ELR (cell line): Measurements from ENCODE around the gene TAS2R4.
"Not testable (repeated sequence)": the region's sequence is repeated elsewhere in the genome, so short reads cannot be mapped to it uniquely, and the experiment has no call there.

ENCODE experiments used
- DNase-seq: peaks from one replicate; pipeline ENCODE4 v3.0.0-alpha.2; 2015; ENCODE audit warnings: low read depth

Gene TAS2R4, protein sequence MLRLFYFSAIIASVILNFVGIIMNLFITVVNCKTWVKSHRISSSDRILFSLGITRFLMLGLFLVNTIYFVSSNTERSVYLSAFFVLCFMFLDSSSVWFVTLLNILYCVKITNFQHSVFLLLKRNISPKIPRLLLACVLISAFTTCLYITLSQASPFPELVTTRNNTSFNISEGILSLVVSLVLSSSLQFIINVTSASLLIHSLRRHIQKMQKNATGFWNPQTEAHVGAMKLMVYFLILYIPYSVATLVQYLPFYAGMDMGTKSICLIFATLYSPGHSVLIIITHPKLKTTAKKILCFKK

DNA sequence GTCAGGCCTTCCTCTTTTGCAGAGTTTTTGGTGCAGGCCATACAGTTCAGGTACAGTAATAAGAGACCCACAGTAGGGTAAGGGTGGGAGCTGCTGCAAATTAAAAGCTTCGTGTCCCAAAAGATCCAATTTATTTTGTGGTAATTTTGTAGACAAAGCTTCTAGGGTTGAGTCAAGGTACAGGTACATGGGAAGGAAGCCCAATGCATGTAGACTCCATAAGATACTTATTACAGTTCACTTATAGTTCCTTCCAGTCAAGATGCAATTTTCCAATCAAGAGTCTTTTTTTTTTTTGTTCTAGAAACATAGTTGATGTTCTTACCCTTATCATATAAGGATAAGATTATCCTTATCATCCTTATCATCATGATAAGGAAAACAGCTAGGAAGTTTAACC lies at the start of gene TAS2R4:
TSS of gene TAS2R4 (plus strand) at position 301 of the 400 bp plus-strand sequence. CDS start 1,815 bp downstream, outside the sequence.
- no peak for DNase-seq

GRCh38 chr7:141729020-141729419 lies 47.5 kb upstream of the TAS2R4 start:
- DNase-seq = no peak

DNA sequence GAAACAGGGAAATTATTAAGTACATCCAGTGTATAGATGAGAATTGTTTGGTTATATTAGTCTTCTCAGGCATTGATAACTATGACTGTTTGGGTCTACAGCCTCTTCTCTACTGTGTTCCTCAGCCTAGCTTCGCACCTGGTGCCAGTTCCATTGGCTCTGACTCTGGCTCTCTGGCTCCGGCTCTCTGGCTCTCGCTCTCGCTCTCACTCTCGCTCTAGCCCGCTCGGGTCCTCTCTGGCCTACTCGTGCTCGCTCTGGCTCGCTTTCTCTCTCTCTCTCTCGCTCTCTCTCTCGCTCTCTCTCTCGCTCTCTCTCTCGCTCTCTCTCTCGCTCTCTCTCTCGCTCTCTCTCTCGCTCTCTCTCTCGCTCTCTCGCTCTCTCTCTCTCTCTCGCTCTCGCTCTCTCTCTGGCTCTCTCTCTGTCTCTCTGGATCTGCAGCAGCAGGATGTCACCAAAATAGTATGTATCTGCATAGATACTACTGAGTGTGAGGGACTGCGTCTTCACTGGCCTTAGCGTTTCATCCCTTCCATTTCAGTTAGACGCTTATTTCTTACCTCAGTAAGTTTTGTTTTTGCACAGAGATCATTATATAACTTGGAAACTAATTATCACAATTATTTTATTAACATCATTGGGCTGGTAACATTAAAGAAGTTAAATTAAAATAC lies 44.9 kb upstream of the TAS2R4 start:
- DNase-seq = peak; percentile 31

DNA sequence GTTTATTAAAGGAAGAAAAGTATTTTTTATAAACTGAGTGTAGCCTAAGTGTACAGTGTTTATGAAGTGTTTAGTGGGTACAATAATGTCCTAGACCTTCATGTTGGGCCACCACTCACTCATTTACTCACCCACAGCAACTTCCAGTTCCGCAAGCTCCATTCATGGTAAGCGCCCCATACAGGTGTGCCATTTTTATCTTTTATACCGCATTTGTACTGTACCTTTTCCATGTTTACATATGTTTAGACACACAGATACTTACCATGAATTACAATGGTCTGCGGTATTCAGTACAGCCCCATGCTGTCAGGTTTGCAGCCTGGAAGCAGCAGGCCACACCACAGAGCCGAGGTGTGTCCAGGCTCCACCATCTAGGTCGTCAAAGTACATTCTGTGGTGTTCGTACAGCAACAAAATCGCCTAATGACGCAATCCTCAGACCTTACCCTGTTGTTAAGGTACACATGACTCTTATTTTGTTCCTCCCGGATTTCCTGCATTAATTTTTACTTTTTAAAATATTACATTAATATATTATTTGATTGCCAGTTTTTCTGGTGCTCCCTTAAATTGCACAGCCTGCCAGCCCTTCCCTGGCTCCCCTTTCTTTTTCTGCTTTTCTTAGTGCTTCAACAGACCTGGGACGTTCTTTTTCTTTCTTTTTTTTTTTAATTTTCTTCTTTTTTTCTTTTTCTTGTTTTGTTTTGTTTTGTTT lies 39.2 kb upstream of the TAS2R4 start:
- peak; percentile 3 for DNase-seq

- DNase-seq = peak; percentile 96
Measured at GRCh38 chr7:141737836-141738591, 38.5 kb upstream of the TAS2R4 start, which contains the start of gene SSBP1. Gene SSBP1 (plus strand): TSS chr7:141738358. CDS start chr7:141739167, 809 bp downstream.

DNA sequence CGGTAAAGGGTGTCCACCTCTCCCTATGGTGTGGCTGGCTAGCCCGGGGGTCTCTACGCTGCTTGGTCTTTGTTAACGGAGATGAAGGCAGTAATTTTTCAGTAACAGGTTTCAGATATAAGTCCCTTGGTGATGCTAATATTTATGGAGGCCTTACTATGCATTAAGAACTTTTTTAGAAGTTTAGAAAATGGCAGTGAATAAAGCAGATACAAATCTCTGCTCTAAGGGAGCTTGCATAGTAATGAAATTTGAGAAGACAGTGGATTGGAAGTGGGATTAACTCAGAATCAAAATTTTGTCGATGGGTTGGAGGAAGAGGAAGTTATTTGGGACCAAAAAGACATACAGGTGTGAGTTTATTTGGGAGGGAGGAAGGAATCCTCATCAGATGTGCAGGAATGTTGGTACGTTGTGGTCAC lies 37.9 kb upstream of the TAS2R4 start:
- no peak for DNase-seq

DNA sequence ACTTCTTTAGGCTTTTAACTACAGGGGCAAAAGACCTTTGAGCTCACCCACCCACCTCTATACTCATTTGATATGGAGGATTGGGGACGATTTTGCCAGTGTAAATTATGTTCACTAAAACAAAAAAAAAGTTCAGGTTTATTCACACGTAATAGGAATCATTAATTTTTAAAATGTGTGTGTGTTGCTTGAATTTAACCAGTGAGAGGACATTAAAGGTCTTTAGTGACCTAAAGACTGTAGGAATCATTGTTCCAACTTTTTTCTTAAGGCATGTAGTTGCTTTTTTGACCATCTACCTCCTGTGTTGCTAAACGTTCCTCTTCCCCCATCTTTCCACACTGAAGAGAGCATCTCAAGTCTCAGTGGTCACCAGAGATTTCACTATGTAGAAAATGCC lies 37.2 kb upstream of the TAS2R4 start:
- DNase-seq = no peak

GRCh38 chr7:141742229-141742628 lies 34.2 kb upstream of the TAS2R4 start:
- no peak for DNase-seq

GRCh38 chr7:141744131-141744530 lies 32.3 kb upstream of the TAS2R4 start:
- no peak for DNase-seq

DNA sequence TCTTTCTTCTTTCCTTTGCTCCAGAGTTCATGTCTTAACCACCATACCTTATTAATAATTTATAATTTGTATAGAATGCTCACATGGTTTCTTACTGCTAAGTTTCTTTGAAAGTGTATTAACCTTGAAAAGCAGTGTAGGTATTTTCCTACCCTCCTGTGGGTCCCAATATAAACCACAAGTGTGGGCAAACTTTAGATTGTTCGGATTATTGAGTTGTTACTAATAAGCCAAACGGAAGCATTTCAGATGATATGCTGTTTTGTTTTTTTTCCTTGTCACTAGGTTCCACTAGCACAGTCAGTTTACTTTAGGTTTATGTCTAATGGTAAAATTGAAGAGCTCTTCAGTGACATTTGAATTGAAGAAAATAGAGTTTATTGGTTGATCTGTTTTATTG lies 28.1 kb upstream of the TAS2R4 start:
- peak; percentile 13 for DNase-seq

- peak; percentile 15 for DNase-seq
Measured at GRCh38 chr7:141751904-141752303, 24.6 kb upstream of the TAS2R4 start.

GRCh38 chr7:141752634-141753033 lies 23.8 kb upstream of the TAS2R4 start:
- peak; percentile 32 for DNase-seq

DNA sequence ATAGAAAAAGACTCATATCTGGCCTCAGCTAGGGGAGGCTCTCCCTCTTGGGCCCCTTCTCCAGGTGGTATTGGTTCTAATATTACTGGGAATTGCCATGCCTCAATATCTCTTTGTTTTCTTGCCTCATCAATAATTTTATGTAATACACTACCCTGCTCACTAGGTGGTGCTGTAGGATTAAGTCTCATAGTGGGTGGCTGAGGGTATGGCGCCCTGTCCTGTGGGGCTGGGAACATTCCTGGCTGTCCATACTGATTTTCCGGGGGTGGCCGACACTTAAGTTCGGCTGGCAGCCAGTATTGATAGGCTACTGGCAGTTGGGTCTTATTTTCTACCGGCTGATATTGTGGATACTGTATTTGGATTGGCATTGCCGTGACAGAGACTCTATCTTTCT lies 21.5 kb upstream of the TAS2R4 start:
- peak; percentile 57 for DNase-seq

GRCh38 chr7:141763797-141764196 lies 12.7 kb upstream of the TAS2R4 start, which contains the start of gene TAS2R3:
Gene TAS2R3 (plus strand): TSS chr7:141764097. CDS start chr7:141764159, 62 bp downstream.
- no peak for DNase-seq

DNA sequence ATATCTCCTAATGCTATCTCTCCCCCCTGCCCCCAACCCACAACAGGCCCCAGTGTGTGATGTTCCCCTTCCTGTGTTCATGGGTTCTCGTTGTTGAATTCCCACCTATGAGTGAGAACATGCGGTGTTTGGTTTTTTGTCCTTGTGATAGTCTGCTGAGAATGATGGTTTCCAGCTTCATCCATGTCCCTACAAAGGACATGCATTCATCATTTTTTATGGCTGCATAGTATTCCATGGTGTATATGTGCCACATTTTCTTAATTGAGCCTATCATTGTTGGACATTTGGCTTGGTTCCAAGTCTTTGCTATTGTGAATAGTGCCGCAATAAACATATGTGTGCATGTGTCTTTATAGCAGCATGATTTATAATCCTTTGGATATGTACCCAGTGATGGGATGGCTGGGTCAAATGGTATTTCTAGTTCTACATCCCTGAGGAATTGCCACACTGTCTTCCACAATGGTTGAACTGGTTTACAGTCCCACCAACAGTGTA lies 6.3 kb upstream of the TAS2R4 start:
- DNase-seq = not testable (repeated sequence)

DNA sequence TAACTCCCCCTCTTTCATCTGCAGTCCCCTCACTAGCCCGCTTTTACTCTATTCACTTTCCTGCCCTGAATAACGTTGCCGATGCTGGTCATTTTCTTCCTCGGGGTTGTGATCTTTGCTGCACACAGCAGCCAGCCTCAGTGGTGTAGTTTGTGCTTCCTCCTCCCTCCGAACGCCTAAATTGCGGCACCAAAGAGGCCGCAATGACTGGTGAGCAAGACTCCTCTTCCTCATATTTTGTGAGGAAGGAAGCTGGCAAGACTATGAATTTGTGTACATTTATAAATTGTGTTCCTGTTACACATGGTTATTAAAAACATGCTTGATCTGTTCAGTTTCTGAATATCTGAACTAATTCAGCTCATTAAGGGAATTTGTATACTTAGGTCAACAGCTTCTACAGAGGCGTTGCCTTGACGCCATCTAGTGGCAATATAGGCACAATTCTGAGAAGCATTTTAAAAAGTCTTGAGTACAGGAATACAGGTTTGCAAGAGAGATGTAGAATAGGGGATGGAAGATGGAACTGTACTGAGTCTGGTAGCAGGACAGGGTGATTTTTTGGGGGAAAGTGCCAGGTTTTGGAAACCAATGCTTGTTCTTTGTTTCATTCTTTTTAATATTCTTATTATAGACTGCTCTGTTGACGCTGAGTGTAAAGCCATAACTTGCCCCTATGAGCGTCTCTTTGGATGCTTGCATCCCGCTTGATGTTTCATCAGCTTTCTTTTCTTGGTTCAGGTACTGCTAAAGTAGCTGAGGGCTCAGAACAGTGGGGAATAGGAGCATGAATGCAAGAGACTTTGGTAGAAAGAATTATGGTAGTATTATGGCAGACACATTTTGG lies 9.5 kb downstream of the TAS2R4 start:
- peak; percentile 58 for DNase-seq

GRCh38 chr7:141788296-141788695 lies 11.8 kb downstream of the TAS2R4 start:
- no peak for DNase-seq

- DNase-seq = no peak
Measured at GRCh38 chr7:141789917-141790316, 13.4 kb downstream of the TAS2R4 start, which contains the start of gene TAS2R5. Gene TAS2R5 (plus strand): TSS chr7:141790217. CDS start chr7:141790362, 145 bp downstream.

GRCh38 chr7:141792526-141792925 lies 16.1 kb downstream of the TAS2R4 start:
- no peak for DNase-seq

- no peak for DNase-seq
Measured at GRCh38 chr7:141820067-141820466, 43.6 kb downstream of the TAS2R4 start.

- not testable (repeated sequence) for DNase-seq
Measured at GRCh38 chr7:141822432-141822831, 46.0 kb downstream of the TAS2R4 start.
